NCI-H446 (cell line): ENCODE data around the gene ARL8B.
"Not testable (repeated sequence)": the region's sequence is repeated elsewhere in the genome, so short reads cannot be mapped to it uniquely, and the experiment has no call there.

Experiments used
- DNase-seq, 2 experiments: peaks; one replicate each; lab custom pipeline; 2025; lab: John Stamatoyannopoulos, UW

ARL8B gene

DNA sequence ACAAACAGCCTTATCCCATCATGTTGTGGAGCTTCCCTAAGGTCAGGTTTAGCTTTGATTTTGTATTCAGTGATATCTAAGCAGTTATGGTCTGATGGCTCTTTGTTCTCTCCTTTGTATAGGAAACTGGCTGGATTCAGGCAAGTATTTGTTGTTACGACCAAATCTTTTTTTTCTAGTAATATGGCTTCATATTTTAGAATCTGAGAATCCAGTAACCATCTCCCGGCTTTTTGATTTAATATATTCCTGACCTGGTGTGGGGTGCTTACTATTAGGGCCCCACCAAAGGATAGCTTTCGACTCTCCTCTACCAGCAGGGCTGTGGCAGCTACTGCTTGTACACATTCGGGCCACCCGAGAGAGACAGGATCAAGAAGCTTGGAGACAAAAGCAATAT lies 23.0 kb downstream of the ARL8B start:
- no peak for DNase-seq

DNA sequence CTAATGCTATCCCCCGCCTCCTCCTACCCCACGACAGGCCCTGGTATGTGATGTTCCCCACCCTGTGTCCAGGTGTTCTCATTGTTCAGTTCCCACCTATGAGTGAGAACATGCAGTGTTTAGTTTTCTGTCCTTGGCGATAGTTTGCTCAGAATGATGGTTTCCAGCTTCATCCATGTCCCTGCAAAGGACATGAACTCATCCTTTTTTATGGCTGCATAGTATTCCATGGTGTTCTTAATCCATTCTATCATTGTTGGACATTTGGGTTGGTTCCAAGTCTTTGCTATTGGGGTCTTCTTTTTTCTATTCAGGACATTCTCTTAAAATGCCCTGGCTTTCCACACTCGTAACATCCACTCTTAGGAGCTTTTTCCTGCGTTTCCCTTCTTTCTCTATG lies 25.1 kb downstream of the ARL8B start:
- DNase-seq, result not testable (repeated sequence)

DNA sequence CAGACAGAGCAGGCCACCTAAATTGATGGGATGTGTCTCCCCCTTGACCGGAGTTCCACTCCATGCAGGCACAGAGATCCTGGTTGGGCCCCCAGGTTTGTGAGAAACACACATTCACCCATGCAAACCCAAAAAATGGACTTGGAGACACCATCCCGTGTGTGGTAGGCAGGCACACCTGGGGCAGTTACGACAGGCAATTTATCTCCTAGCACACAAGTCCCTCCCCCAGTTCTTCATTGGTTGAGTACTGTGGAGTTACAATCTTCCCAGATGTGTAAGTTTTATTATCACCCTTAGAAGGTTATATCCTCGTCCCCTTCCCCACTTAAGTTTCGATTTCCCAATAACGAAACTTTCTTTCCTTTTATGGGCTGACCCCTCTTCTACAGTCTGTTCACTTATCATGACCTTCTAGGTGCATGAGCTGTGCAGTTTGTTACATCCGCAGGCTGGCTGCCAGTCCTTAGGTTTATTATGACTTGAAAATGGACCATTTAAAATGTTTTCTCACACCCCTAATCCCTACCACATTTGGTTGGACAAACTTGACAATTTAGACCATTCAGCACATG lies 27.3 kb downstream of the ARL8B start:
- no peak for DNase-seq

DNA sequence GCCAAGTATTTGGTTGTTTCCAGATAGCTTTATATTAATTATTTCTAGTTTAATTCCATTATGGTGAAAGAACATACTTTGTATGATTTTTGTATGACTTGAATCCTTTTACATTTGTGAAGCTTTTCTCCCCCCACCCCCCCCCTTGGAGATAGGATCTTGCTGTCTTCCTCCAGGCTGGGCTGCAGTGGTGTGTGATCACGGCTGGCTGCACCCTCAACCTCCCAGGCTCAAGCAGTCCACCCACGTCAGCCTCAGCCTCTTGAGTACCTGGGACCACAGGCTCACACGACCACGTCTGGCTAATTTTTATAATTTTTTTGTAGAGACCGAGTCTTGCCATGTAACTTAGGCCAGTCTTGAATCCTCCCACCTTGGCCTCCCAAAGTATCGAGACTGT lies 29.5 kb downstream of the ARL8B start:
- no peak for DNase-seq

DNA sequence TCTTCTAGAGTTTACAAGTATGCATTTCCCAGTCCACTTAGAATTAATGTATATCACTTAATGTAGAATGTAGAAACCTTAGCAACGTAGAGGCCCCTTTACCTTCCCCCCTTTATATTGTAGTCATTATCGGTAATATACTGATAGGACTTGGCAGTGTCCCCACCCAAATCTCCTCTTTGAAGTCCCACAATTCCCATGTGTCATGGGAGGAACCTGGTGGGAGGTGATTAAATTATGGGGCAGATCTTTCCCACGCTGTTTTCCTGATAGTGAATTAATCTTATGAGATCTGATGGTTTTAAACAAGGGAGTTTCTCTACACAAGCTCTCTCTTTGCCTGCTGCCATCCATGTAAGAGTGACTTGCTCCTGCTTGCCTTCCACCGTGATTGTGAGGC lies 31.0 kb downstream of the ARL8B start:
- DNase-seq, result no peak

DNA sequence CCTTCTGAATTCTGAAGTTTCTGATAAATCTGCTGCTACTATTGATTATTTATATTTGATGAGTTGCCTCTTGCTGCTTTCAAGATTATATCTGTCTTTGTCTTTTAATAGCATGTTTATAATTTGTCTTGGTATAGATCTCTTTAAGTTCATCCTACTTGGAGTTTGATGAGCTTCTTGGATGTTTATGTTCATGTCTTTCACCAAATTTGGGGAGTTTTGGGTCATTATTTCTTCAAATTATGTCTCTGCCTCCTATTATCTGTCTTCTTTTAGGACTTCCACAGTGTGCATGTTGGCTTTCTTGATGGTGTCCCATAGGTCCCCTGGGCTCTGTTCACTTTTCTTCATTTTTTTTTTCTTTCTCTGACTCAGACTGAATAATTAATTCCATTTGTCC lies 33.1 kb downstream of the ARL8B start:
- DNase-seq, result no peak

DNA sequence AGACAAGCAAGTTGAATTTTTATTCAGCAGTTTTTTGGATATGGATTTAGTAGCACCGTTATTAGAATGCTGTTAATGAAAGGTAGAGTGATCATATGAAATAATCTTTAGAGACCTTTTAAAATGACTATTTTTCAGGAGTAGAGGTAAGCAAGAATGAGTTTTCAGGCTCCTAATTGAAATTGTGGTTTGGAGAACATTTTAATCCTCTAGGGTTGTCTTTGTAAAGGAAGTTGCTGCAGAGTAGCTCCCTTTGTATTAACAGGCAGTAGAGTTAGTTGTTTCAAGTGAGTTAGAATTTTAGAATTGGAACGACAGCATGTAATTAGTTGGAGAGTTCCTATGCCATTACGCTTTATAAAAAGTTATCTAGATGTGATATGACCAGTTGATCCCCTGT lies 38.2 kb downstream of the ARL8B start:
- DNase-seq, result no peak

DNA sequence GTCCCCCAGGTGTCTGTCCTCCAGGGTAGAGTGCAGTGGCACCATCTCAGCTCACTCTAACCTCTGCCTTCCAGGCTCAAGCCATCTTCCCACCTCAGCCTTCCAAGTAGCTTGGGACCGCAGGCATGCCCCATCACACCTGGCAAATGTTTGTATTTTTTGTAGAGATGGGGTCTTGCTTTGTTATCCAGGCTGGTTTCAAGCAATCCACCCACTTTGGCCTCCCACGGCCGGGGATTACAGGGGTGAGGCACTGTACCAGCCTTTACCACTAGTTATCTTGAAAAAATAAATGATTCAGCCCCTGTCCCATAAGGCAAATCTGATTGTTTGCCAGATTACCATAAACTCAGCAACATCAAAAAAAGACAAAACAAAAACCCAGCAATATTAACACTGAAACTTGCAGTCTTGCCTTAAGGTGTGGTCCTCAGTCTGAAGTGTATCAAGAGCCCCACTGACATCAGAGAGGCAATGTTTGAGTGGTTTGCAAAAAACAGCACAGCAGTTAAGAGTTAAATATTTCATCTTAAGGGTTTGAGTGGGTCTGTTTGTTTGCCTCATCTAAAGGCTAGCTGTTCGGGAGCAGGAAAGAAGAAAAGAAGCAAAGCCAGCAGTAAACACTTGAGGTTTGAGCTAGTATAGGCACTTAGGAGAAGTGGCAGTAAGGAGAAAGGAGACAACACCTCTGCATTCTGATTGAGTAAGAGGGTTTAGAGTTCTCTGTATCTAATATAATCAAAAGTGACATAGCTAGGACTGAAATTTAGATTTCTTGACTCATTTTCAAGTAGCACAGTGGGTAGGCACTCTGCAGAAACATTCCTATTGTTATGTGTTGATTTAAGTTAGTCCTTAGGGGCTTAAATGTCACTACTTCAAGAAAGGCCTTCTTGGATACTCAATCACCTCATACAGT lies 39.1 kb downstream of the ARL8B start:
- DNase-seq, result no peak

DNA sequence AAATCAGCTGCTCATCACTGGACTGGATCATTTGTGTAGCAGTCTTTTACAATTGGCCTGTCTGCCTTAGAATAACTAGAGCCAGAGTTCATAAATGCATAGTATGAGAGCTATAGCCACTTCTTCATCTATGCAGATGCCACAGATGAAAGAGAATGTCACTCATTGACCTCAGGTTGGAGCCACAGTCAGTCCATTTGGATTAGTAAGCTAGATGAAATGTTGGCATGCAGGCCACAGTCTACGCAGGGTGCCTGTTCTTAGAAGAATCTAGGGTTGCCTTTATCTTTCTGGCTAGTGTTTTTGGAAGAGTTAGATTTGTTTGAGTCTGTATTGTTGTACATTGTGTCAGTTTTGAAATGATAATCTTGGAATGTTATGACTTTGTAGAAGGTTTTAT lies 40.0 kb downstream of the ARL8B start:
- DNase-seq, result no peak

DNA sequence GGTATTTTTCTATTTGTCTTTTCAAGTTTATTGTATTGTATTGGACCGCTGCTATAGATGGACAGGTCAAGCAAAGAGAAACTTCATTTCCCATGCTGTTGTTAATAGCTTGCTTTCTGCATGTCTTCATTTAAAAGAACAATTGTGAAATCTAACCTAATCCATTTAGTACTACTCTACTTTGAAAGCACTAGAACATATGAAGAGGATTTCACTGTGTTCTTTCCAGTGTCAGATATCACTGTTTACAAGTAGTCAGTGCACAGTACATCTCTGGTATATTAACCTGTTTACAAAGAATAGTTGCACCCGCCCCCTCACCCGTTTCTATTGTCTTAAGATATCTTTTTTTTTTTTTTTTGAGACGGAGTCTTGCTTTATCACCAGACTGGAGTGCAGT lies 43.6 kb downstream of the ARL8B start:
- DNase-seq, result no peak

DNA sequence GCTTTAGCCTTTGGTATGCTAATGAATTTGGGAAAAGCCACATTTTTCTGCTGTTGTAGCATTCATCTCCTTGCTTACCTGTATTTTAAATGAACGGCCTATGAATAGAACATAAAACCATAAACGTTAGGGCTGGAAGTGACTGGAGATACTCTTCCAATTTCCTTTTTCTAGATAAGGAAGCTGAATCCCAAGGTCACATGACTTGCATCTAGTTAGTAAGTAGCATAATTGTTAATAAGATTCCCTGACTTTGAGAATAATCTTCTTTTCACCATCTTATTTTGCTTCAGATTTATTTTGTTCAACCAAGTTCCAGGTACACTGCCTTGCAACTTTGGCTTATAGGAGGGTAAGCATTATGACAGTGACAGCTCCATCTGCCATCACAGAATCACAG lies 44.8 kb downstream of the ARL8B start:
- DNase-seq, result no peak

DNA sequence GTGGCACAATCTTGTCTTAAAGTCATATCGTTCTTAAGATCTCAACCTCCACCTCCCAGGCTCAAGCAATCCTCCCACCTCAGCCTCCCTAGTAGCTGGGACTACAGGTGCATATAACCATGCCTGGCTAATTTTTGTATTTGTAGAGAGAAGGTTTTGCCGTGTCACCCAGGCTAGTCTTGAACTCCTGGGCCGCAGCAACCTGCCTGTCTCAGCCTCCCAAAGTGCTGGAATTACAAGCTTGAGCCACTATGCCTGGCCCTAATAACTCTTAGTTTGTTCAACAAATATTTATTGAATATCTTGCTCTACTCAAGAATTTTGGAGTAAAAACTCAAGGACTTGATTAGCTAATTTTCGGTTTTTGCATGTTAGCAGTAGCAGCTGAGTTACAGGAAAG lies 46.0 kb downstream of the ARL8B start:
- DNase-seq, result no peak

DNA sequence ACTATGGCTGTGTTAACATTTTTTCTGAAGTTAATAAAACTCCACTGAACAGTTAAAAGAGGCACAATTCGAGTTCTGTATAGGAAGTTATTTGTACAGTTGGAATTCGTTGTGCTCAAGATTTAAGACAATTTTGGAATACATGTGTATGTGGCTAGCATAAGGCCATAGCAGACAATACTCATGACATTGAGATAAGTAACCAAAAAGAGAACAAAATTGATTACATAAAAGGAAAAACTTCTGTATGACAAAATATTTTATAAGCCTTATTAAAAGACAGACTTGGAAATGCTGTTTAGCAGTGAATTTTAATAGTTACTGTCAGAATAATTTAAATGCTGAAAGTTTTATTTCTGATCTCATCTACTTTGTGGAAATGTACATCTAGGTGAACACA lies 47.7 kb downstream of the ARL8B start:
- DNase-seq, result no peak

DNA sequence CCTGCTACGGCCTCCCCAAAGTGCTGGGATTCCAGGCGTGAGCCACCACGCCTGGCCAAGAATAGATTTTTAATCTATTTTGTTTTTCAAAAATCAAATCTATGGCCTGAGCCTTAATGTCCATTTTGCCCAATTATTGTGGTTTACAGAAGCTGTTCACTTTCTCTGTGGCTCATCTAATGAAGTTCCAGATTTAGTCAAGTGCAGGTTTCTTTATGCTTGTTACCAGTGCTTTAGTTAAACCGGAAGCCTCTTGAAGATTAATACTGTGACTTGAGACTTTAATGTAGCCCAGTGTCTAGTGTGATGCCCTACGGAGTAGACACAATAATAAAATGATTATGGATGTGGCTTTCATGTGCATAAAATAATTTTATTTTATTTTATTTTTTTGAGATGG lies 48.9 kb downstream of the ARL8B start:
- no peak for DNase-seq

DNA sequence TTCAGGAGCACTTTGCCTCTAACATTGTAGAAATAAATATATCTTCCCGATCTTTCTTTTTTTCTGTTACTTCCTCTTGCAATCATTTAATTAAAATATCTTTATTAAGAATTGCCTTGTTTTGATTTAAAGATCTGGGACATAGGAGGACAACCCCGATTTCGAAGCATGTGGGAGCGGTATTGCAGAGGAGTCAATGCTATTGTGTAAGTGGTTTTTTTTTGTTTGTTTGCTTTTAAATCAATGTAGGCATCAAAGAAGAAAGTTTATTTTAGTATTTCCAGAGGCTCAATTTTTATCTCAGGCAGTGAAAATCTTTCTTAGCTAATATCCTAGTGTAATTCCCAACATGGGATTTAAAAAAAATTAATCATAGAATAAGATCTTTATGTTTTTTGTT lies 49.9 kb downstream of the ARL8B start:
- DNase-seq, result no peak

DNA sequence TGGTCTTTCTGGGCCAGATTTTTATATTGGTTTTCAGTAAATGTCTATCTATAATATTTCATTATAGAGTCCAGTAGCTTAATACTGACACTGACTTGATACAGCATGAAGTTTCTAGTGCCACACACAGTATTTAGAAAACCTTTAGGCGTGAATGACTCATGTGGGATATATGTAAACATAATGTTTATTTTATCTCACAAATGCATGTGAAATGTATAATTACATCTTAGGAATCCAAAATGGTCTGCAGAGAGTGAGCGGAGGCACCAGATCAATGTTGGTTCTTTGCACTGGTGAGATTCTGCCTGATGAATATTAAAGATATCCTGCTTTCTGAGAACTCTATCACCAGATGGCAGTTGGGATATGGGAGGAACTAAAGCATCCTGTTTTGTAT lies 56.9 kb downstream of the ARL8B start:
- not testable (repeated sequence) for DNase-seq

DNA sequence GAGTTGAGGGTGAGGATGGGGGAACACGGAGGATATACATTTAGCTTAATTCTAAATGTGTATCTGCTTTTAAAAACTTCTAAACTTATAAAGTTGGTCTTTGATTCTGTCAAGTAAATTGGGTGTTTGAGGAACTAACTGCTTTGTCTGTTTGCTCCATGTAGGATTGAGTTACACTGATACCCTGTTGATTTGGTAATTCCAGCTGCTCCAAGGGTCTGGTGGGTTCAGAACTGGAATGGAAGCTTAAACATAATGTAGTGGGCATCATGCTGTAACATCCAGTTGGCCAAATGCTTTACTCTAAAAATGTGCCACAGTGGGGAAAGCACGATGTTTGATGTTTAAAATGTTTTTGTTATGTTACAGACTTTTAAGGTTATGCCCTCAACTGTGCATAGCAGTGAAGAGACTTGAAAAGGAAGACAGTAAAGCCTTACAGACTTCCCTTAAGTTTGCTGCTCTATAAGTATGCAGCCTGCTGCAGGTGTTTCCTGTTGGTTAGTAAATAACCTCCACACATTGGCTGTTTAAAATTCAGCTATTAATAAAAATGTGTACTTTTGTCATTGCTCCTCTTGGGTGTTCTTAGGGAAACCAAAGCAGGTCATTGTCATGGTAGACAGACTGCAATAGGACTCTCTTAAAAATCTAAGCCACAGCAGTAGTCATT lies 59.5 kb downstream of the ARL8B start:
- no peak for DNase-seq

DNA sequence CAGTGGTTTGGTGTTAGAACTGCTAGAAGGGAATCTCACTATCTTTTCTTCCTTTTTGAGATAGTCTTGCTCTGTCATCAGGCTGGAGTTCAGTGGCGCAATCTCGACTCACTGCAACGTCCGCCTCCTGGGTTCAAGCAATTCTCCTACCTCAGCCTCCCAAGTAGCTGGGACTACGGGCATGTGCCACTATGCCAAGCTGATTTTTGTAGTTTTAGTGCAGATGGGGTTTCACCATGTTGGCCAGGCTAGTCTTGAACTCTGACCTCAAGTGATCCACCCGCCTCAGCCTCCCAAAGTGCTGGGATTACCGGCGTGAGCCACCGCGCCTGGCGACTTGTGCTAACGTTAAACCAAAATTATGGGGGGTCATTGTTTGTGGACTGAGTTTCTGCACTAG lies 61.6 kb downstream of the ARL8B start:
- not testable (repeated sequence) for DNase-seq

DNA sequence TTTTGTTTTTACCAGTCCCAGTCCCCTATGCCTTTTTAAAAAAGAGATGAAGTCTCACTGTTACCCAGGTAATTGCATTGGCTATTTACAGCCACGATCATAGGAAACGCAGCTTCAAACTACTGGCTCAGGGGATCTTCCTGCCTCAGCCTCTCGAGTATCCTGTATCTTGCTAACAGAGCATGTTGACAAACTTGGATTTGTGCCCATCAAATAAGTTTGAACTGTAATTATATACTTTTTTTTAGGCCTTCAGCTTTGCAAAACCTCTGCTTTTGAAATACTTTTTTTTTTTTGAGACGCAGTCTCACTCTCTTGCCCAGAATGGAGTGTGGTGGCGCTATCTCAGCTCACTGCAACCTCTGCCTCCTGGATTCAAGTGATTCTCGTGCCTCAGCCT lies 62.4 kb downstream of the ARL8B start:
- no peak for DNase-seq

DNA sequence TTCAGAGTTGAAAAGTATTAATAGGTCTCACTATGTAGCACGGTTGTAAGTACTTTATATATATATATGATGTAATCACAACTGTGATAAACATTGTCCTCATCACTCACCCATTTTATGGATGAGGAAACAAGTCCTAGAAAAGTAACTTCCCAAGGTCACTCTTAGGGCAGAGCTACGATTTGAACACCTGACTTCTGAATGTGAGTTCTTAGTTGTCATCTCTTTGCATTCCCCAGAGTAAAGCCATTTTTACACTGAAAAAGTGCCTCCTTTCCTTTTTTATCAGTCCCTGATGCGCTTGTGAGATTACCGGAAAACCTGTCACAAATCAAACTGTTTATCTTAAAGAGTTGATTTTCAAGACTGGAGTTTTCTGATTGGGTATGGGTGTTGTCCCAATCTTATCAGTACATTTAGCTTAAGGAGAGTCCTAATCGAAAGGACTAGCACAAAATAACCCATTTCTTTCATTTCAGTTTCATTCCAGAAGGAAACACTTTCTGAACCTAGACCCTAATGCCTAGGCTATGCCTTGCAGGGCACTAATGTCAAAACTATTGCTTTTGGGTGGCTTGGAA lies 63.1 kb downstream of the ARL8B start:
- DNase-seq, result no peak

DNA sequence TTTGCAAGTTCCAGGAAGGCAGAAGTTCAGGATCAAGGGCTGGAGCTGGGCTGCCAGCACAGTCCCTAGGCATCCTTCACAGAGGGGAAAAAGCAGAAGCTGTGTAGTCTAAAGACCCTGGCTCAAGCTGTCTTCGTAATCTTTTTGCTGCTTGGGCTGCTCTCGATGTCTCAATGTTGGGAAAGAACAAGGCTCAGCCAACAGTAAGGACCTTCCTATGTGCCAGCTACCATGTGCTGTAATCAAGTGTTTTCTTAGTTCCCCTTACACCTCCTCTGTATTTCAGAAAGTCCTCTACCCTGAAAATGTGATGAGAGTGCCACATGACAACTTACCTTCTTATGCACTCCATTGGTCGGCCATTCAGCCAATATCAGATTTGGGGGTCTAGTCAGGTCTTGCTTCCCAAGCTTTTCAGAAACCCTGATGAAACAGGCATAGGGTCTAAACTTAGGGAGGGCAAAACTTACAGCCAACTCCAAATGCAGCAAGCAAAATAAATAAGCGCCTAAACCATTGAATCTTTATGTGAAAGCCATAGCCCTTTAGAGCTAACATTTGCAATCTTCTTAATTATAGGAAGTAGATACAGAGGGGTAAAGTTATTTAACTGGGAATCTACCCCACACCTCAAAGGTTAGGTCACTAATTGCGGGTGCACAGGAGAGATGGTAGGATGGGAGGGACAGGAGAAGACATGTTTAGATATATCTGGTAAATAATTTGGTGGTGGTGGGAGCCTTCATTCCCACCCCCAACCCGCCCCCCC lies 64.2 kb downstream of the ARL8B start:
- DNase-seq, result no peak

DNA sequence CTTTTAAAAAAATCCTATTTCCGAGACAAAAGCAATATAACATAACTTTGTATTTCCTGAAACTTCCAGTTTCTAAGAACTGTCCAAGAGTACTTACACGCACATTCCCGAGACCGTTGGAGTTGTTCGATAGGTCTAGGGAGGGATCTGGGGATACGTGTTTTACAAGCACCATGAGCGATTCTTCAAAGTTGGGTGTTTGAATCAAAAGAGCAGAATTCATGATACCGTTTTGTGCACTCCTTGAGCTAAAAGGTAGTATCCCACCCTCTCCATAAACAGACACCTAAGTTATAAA lies 64.7 kb downstream of the ARL8B start:
- DNase-seq, result no peak
